Mesendoderm (in vitro differentiated cells): Measurements from ENCODE around the gene HECTD4.

ENCODE experiments used
- DNase-seq: peaks from one replicate; pipeline ENCODE4 v3.0.0; 2013
- H2AK5ac ChIP-seq: 2 replicates; pipeline ENCODE4 v1.6.1; 2013; ENCODE audit warnings: low read length, inconsistent platforms
- H2BK120ac ChIP-seq: 2 replicates; pipeline ENCODE4 v1.6.1; 2013; ENCODE audit warnings: low read depth, mild to moderate bottlenecking, low read length, moderate library complexity, mixed read lengths
- H2BK15ac ChIP-seq: replicated peaks from 2 replicates; pipeline ENCODE4 v1.6.1; 2013; ENCODE audit warnings: low read depth, mild to moderate bottlenecking, moderate library complexity
- H2BK5ac ChIP-seq: 2 replicates; pipeline ENCODE4 v1.6.1; 2013; ENCODE audit warnings: low read length, inconsistent platforms
- H3K18ac ChIP-seq: 2 replicates; pipeline ENCODE4 v1.6.1; 2013; ENCODE audit warnings: mild to moderate bottlenecking, low read length, mixed read lengths
- H3K23ac ChIP-seq: one replicate; pipeline ENCODE4 v1.6.1; 2013; ENCODE audit warnings: low read length
- H3K27ac ChIP-seq: 2 replicates; pipeline ENCODE4 v1.5.1; 2013; ENCODE audit warnings: low read depth, mild to moderate bottlenecking, inconsistent platforms, low read length, moderate library complexity
- H3K27me3 ChIP-seq: 2 replicates; pipeline ENCODE4 v1.6.1; 2013; ENCODE audit warnings: low read length, control low read depth, mild to moderate bottlenecking, inconsistent platforms; ENCODE audit not compliant: insufficient read depth, poor library complexity
- H3K36me3 ChIP-seq: 2 replicates; pipeline ENCODE4 v1.6.1; 2013; ENCODE audit warnings: low read length, inconsistent platforms; ENCODE audit not compliant: control insufficient read depth, insufficient read depth
- H3K4ac ChIP-seq: one replicate; pipeline ENCODE4 v1.6.1; 2013; ENCODE audit warnings: low read depth, mild to moderate bottlenecking, low read length, moderate library complexity
- H3K4me1 ChIP-seq: 2 replicates; pipeline ENCODE4 v1.6.1; 2013; ENCODE audit warnings: low read depth, low read length, inconsistent platforms; ENCODE audit not compliant: control insufficient read depth
- H3K4me2 ChIP-seq: 2 replicates; pipeline ENCODE4 v1.6.1; 2013; ENCODE audit warnings: low read length
- H3K4me3 ChIP-seq: 2 replicates; pipeline ENCODE4 v1.5.1; 2013; ENCODE audit warnings: mild to moderate bottlenecking, low read length
- H3K56ac ChIP-seq: one replicate; pipeline ENCODE4 v1.6.1; 2013; ENCODE audit warnings: low read length
- H3K79me1 ChIP-seq: 2 replicates; pipeline ENCODE4 v1.6.1; 2013; ENCODE audit warnings: low read length, inconsistent platforms
- H3K79me2 ChIP-seq: 2 replicates; pipeline ENCODE4 v1.6.1; 2013; ENCODE audit warnings: mild to moderate bottlenecking, low read length; ENCODE audit not compliant: control insufficient read depth, insufficient read depth
- H3K9ac ChIP-seq: 2 replicates; pipeline ENCODE4 v1.6.1; 2013; ENCODE audit warnings: low read length, inconsistent platforms
- H4K5ac ChIP-seq: one replicate; pipeline ENCODE4 v1.6.1; 2013; ENCODE audit warnings: low read length
- H4K8ac ChIP-seq: one replicate; pipeline ENCODE4 v1.6.1; 2013; ENCODE audit warnings: low read depth, mild to moderate bottlenecking, control low read depth, low read length, moderate library complexity
- WGBS: extraction: QIAGEN DNeasy Blood & Tissue Kit; methylation state at CpG from one replicate; pipeline ENCODE4 v1.1.7; 2013; ENCODE audit warnings: low lambda C conversion rate, missing lambda C conversion rate; ENCODE audit not compliant: insufficient coverage; ENCODE audit errors: extremely low coverage; 5-methylcytosine and 5-hydroxymethylcytosine counted together

The HECTD4 gene

DNA sequence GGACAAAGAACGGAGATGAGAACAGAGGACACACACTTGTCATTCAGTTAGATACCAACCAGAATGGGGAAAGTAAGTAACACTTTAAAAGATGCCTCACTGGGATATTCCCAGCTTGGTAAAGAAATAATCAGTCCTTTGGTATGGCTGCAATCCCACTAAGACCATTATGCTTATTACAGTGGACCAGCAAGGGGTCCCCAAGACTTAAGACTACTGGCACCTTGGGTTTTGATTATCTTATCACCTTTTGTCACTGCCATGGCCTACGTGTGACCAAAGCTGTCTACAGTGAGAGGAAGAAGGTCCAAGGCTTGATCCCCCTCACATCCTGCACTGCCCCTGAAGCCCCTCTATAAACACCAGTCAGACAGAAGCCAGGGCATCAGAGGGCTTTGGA is 191.0 kb downstream of the HECTD4 start:
- H3K27me3 ChIP-seq = no peaks in the 10 kb centered on the region
- no peak overlapping the region for H3K18ac ChIP-seq
- H2BK5ac ChIP-seq = no peak overlapping the region
- H2BK120ac ChIP-seq = no peak overlapping the region
- H3K36me3 ChIP-seq = no peaks in the 10 kb centered on the region
- no peak overlapping the region for H2AK5ac ChIP-seq
- no peak overlapping the region for H2BK15ac ChIP-seq
- no peaks in the 10 kb centered on the region for H3K79me1 ChIP-seq
- H3K27ac ChIP-seq = no peak overlapping the region
- H3K23ac ChIP-seq = no peak overlapping the region
- peak; percentile 91 for DNase-seq
- no peak overlapping the region for H4K8ac ChIP-seq
- no peaks in the 10 kb centered on the region for H3K79me2 ChIP-seq
- no peak overlapping the region for H3K9ac ChIP-seq
- H3K4me3 ChIP-seq = no peak overlapping the region
- peaks cover 9% of the 10 kb centered on the region for H3K4me1 ChIP-seq
- no peak overlapping the region for H3K56ac ChIP-seq
- no peak overlapping the region for H4K5ac ChIP-seq
- no CpG with 5 or more reads among the region's 2 CpGs for WGBS
- H3K4ac ChIP-seq = no peak overlapping the region
- no peak overlapping the region for H3K4me2 ChIP-seq

DNA sequence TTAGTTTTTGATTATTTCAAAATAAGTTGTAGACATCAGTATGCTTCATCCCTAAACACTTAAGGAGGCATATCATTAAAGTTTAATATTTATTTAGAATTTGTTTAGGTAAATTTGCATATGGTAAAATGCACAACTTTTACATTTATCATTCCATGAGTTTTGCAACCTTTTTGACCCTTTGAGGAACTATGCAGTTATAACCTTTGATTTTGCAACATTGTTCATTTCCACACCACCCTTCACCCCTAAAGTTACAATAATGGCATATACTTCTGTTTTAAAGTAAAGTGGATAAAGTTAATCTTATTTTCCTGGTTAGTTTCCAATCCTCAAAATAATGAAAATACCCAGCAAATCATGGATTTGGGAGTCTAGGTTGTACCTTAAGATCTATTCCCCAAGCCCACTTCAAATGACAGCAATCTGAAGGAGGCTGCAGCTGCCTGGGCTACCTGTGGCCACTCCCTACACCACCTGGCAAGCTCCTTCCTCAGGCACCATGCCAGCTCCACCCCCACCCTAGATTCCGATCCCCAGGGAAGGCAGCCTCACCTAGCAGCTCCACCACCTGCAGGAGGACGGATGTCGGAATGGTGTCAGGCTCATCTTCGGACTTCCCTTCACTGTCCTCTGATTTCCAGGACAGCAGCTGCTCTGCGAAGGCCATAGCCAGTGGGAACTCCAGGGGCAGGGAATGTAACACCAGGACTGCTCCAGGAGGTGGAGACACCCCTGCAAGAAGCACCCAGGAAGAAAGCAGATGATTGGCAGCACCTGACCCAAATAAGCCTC is 191.8 kb downstream of the HECTD4 start:
- Histone ChIP-seq H3K4me3 (no peak overlapping the region), H3K18ac (no peak overlapping the region), H3K9ac (peak overlapping the region; percentile 24), H3K36me3 (no peaks in the 10 kb centered on the region), H3K4ac (no peak overlapping the region), H3K79me1 (no peaks in the 10 kb centered on the region), H2BK15ac (no peak overlapping the region), H3K27ac (no peak overlapping the region), H3K27me3 (no peaks in the 10 kb centered on the region), H3K4me2 (no peak overlapping the region), H3K23ac (no peak overlapping the region), H3K56ac (peak overlapping the region; percentile 69), H2AK5ac (no peak overlapping the region), H2BK5ac (peak overlapping the region; percentile 59), H3K79me2 (no peaks in the 10 kb centered on the region), H2BK120ac (no peak overlapping the region), H4K5ac (no peak overlapping the region), H3K4me1 (peaks cover 9% of the 10 kb centered on the region), H4K8ac (no peak overlapping the region)
- DNase-seq = no peak
- no CpG with 5 or more reads among the region's 5 CpGs for WGBS

GRCh38 chr12:112188130-112188830 is 194.0 kb downstream of the HECTD4 start:
- Histone ChIP-seq H2BK5ac (no peak overlapping the region), H4K5ac (no peak overlapping the region), H3K4me1 (peaks cover 9% of the 10 kb centered on the region), H3K9ac (no peak overlapping the region), H3K36me3 (peaks cover 3% of the 10 kb centered on the region), H2BK120ac (no peak overlapping the region), H2AK5ac (no peak overlapping the region), H3K27ac (no peak overlapping the region), H2BK15ac (no peak overlapping the region), H3K27me3 (no peaks in the 10 kb centered on the region), H3K79me1 (no peaks in the 10 kb centered on the region), H3K18ac (no peak overlapping the region), H3K79me2 (no peaks in the 10 kb centered on the region), H3K4me2 (no peak overlapping the region), H3K23ac (no peak overlapping the region), H3K56ac (no peak overlapping the region), H4K8ac (no peak overlapping the region), H3K4ac (no peak overlapping the region), H3K4me3 (no peak overlapping the region)
- no peak for DNase-seq
- WGBS = no CpG with 5 or more reads among the region's 9 CpGs

DNA sequence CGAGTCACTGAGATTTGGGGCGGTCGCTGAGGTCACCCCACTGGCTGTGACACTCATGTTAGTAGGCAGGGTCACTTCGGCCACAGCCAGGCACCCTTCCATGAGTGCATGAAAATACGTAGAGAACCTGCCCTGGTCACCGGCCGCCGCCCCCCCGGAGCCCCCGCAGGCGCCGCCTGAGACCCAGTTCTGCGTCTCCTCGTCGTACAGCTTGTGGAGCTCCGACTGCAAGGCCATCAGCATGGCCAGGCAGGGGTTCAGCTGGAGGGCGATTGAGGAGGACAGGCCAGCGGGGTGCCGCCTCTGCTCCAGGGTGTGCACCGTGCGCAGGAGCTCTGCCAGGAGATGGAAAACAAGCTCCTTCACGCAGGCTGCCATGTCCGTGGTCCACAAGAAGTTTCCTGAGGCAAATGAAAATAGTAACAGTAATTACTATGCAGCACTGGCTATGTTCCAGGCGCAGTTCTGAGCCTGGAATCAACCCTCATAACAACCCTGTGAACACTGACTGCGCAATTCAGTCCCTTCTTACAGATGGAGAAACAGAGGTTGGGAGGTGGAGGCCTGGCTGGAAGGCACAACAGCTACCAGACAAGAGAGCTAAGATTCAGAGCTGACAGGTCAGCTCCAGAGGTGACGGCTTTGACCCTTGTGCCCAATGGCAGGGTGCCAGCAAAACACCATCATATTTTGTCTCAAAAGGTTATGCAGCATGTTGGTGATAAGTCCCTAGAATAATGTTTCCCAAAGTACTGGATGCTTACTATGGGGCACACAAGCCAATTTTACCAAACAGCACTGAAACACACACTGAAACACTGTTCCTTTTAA is 196.9 kb downstream of the HECTD4 start:
- H3K4me2 ChIP-seq = no peak overlapping the region
- no peak overlapping the region for H4K5ac ChIP-seq
- no peaks in the 10 kb centered on the region for H3K27me3 ChIP-seq
- no peaks in the 10 kb centered on the region for H3K79me1 ChIP-seq
- H2BK120ac ChIP-seq = no peak overlapping the region
- H3K56ac ChIP-seq = no peak overlapping the region
- WGBS = no CpG with 5 or more reads among the region's 26 CpGs
- H3K36me3 ChIP-seq = peaks cover 3% of the 10 kb centered on the region
- H3K23ac ChIP-seq = no peak overlapping the region
- no peak overlapping the region for H2BK15ac ChIP-seq
- no peaks in the 10 kb centered on the region for H3K4me1 ChIP-seq
- no peak overlapping the region for H3K27ac ChIP-seq
- no peak overlapping the region for H4K8ac ChIP-seq
- H2AK5ac ChIP-seq = no peak overlapping the region
- no peaks in the 10 kb centered on the region for H3K79me2 ChIP-seq
- H3K4ac ChIP-seq = no peak overlapping the region
- no peak for DNase-seq
- H3K9ac ChIP-seq = no peak overlapping the region
- H3K18ac ChIP-seq = no peak overlapping the region
- no peak overlapping the region for H2BK5ac ChIP-seq
- no peak overlapping the region for H3K4me3 ChIP-seq

GRCh38 chr12:112184056-112184887 is 198.0 kb downstream of the HECTD4 start:
- H3K36me3 ChIP-seq = peaks cover 5% of the 10 kb centered on the region
- H3K18ac ChIP-seq = no peak overlapping the region
- no peaks in the 10 kb centered on the region for H3K4me1 ChIP-seq
- no peak overlapping the region for H3K23ac ChIP-seq
- no peak overlapping the region for H3K9ac ChIP-seq
- no peak overlapping the region for H2BK120ac ChIP-seq
- no peak for DNase-seq
- no peak overlapping the region for H3K27ac ChIP-seq
- no CpG with 5 or more reads among the region's 46 CpGs for WGBS
- no peak overlapping the region for H2BK5ac ChIP-seq
- no peaks in the 10 kb centered on the region for H3K79me2 ChIP-seq
- H4K5ac ChIP-seq = no peak overlapping the region
- H3K4ac ChIP-seq = no peak overlapping the region
- no peak overlapping the region for H2AK5ac ChIP-seq
- H4K8ac ChIP-seq = no peak overlapping the region
- no peak overlapping the region for H3K4me2 ChIP-seq
- H3K56ac ChIP-seq = no peak overlapping the region
- H3K27me3 ChIP-seq = no peaks in the 10 kb centered on the region
- H3K4me3 ChIP-seq = no peak overlapping the region
- no peak overlapping the region for H2BK15ac ChIP-seq
- no peaks in the 10 kb centered on the region for H3K79me1 ChIP-seq
